Motor neuron (in vitro differentiated cells): Measurements from ENCODE around the gene AURKB. TPM values are rescaled to one million over a fixed set of nuclear protein-coding genes. Genes with fewer than 3 reads are reported as not detected.
"Not testable (repeated sequence)": the region's sequence is repeated elsewhere in the genome, so short reads cannot be mapped to it uniquely, and the experiment has no call there.

ENCODE experiments used
- ATAC-seq, 8 experiments: fragments of 200-7000 bp; cut with Tn5 transposase; replicated peaks in 6 of 8; 2 replicates each; pipeline ENCODE4 v1.8.0; 2021; ENCODE audit warnings: mild to moderate bottlenecking in 8 of 8, moderate library complexity in 8 of 8
- H3K27ac ChIP-seq, 2 donors: fragments of 250-450 bp; sonication (Bioruptor Pico); 2 replicates each; pipeline ENCODE4 v1.9.0; 2021; ENCODE audit warnings: antibody characterized with exemption in 2 of 2, mild to moderate bottlenecking in 2 of 2, moderate library complexity in 1 of 2
- H3K4me1 ChIP-seq, 2 donors: fragments of 250-450 bp; sonication (Bioruptor Pico); replicated peaks in 1 of 2; 2 replicates each; pipeline ENCODE4 v1.6.1; 2021; ENCODE audit warnings: antibody characterized with exemption in 2 of 2, mild to moderate bottlenecking in 2 of 2, moderate library complexity in 1 of 2
- H3K4me3 ChIP-seq, 5 donors: fragments of 250-450 bp; sonication (Bioruptor Pico); 2 replicates each; pipeline ENCODE4 v1.9.0; 2021; ENCODE audit warnings: antibody characterized with exemption in 5 of 5, mild to moderate bottlenecking in 5 of 5, moderate library complexity in 4 of 5
- WGBS, 10 experiments: fragments of 450-650 bp; shearing (Covaris generic); methylation state at CpG; one replicate each; pipeline ENCODE4 v1.0.0; 2022; 5-methylcytosine and 5-hydroxymethylcytosine counted together
- in situ Hi-C, 9 experiments: fragments of 400-800 bp; cut with MboI; loops; one replicate each; pipeline ENCODE4 v1.15.0; 2021; ENCODE audit warnings: low sequenced_read_pairs in 9 of 9, low pct_unique_long_range_greater_than_20kb in 2 of 9; ENCODE audit not compliant: unreplicated experiment in 9 of 9
- total RNA-seq, 8 experiments: library from RNA; unstranded; fragments of 300-600 nt; gene quantifications; 2 replicates each; pipeline versions ENCODE4 v1.2.3 to v1.2.4, GENCODE V29; 2022

AURKB gene
- total RNA-seq, 8 experiments from 2014 or later, result 0.71 to 70.7 (median 3.0) TPM

DNA sequence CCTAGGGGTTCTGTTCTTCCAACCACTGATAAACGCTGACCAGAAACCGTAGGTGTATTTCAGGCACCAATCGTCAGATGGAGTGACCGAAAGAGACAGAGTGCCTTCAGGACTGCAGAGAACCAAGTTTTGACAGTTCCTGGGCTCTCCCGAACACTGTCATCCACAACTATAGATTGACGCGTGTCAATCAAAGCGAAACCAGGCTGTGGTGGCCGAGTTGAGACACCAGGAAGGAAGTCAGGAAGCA, 11.9 kb upstream of the AURKB start:
- H3K4me3 ChIP-seq, result peak overlapping the region; percentile 48 to 82 (median 63)
- 0 to 5% (median 0%) methylated on average over 1 to 5 of the region's 9 CpGs; no CpG with 5 or more reads in 3 of the 10 experiments for whole genome bisulfite sequencing, 10 experiments
- no peak for ATAC-seq
- in situ Hi-C loops, result no loop called here
- H3K27ac ChIP-seq, result peak overlapping the region; percentile 86 to 97
- H3K4me1 ChIP-seq, result peaks cover 8% of the 10 kb centered on the region in 2 donors

DNA sequence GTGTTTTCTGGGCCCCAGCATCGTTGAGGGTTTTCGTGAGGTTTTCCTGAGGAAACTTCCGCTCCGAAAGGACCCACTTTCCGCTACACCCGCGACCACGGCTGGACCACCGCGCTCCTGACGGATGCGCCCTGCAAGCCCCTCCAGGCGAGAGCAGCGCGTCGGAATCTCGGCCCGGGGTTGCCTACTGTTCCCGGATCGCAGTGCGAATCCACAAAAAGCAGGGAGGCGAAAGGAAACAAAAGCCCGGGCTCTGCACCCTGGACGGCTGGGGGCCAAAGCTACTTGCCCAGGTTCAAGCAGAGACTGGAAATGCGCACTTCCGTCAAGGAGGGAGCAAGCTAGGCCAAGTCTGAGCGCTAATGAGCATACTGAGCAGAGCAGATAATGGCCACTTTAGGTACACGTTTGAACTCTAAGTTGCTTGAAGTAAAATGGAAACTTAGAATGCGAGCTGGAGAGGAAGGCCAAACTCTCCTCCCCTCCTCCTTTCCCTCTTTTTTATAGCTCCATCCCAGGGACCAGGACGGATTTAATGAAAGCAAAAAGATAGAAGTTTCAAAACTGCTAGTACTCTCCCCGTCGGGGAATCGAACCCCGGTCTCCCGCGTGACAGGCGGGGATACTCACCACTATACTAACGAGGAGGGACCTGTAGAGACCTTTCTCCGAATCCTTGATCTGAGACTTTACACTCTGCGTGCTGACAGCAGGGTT, 11.4 kb upstream of the AURKB start:
- H3K27ac ChIP-seq, result peak overlapping the region; percentile 96 to 97
- in situ Hi-C loops, result no loop called here
- 0 to 4% (median 0%) methylated on average over 1 to 26 of the region's 40 CpGs for WGBS, 10 experiments
- peak overlapping the region; percentile 48 to 82 (median 63) for H3K4me3 ChIP-seq
- H3K4me1 ChIP-seq, result peaks cover 5% of the 10 kb centered on the region in 2 donors
- ATAC-seq, result peak; percentile 11 to 61 (median 50)

- in situ Hi-C loops, result no loop called here
- 0 to 11% (median 1%) methylated on average over 3 to 35 of the region's 45 CpGs for WGBS, 10 experiments
Measured at GRCh38 chr17:8220783-8221662, 10.6 kb upstream of the AURKB start.

DNA sequence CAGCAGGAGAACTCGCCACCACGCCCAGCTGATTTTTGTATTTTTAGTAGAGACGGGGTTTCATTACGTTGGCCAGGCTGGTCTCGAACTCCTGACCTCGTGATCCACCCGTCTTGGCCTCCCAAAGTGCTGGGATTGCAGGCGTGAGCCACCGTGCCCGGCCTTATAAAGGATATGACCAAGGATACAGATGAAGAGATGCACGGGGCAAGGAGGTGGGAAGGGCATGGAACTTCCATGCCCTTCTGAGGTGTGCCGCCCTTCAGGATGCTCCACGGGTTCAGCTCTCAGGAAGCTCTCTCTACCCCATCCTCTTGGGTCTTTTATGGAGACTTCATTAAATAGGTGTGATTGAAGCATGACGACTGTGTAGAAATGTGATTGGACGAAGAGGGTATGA, 3.6 kb upstream of the AURKB start:
- 40 to 72% (median 70%) methylated on average over 1 to 3 of the region's 15 CpGs; no CpG with 5 or more reads in 7 of the 10 experiments for WGBS, 10 experiments

More at GRCh38 chr17:8220783-8221662, 10.6 kb upstream of the AURKB start:
- ATAC-seq, result peak; percentile 19 to 64 (median 56)
- peak overlapping the region; percentile 96 to 97 for H3K27ac ChIP-seq
- H3K4me3 ChIP-seq, result peak overlapping the region; percentile 48 to 82 (median 63)
- peaks cover 5% of the 10 kb centered on the region in 2 donors for H3K4me1 ChIP-seq

DNA sequence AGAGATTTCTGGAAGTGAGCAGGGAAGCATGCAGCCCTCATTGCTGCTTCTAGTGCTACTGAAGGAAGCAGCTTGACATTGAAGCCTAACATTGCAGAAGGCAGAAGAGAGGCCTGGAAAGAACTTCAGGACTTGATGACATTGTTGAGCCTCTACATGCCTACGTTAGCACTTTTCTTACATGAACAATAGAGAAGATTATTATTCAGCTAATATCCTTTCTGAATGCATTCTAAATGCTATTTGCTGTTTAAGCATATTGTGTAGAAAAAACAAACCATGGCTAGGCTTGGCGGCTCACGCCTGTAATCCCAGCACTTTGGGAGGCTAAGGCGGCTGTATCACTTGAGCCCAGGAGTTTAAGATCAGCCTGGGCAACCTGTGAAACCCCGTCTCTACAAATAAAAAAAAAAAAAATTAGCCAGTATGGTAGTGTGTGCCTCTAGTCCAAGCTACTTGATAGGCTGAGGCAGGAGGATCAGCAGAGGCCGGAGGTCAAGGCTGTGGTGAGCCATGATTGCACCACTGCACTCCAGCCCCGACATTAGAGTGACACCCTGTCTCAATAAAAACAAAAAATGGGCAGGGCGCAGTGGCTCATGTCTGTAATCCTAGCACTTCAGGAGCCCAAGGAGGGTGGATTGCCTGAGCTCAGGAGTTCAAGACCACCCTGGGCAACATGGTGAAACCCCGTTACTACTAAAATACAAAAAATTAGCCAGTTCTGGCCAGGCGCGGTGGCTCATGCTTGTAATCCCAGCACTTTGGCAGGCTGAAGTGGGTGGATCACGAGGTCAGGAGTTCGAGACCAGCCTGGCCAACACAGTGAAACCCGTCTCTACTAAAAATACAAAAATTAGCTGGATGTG, 2.2 kb upstream of the AURKB start:
- no peak overlapping the region for H3K27ac ChIP-seq
- ATAC-seq, result no peak
- H3K4me3 ChIP-seq, result no peak overlapping the region
- in situ Hi-C loops, result no loop called here
- H3K4me1 ChIP-seq, result no peaks in the 10 kb centered on the region
- WGBS, 10 experiments, result 67 to 95% (median 82%) methylated on average over 1 to 12 of the region's 14 CpGs; no CpG with 5 or more reads in 2 of the 10 experiments

More for the DNA sequence above, 3.6 kb upstream of the AURKB start:
- H3K4me3 ChIP-seq, ATAC-seq, in situ Hi-C loops, H3K27ac ChIP-seq, H3K4me1 ChIP-seq: not testable (repeated sequence)

DNA sequence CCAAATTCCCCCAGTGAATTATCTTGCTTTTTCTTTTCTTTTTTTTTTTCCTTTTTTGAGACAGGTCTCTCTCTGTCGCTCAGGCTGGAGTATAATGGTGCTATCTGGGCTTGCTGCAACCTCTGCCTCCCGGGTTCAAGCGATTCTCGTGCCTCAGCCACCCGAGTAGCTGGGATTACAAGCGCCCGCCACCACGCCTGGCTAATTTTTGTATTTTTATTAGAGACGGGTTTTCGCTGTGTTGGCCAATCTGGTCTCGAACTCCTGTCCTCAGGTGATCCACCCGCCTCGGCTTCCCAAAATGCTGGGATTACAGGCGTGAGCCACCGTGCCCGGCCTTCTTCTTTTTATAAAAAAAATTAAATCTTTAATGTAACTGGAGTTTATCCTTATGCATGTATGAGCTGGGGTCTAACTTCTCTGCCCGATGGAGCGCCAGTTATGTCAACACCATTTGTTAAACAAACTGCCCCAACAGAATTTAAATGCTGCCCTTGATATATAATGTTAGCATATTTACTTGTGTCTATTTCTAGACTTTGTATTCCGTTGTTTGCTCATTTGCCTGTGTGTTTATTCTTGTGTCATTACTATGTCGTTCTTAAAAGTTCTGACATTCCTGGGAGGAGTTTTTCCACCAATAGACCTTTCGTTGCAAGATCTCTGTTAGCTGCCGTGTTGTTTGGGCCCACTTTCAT, 535 bp upstream of the AURKB start:
- WGBS, 10 experiments, result 7 to 69% (median 31%) methylated on average over 3 to 18 of the region's 22 CpGs
- Histone ChIP-seq H3K4me1 (no peaks in the 10 kb centered on the region), H3K27ac (peak overlapping the region in 1 of 2 donors; percentile 8), H3K4me3 (peak overlapping the region; percentile 30 to 51 (median 39))
- in situ Hi-C loops, result no loop called here
- peak; percentile 34 to 63 (median 46) for ATAC-seq

DNA sequence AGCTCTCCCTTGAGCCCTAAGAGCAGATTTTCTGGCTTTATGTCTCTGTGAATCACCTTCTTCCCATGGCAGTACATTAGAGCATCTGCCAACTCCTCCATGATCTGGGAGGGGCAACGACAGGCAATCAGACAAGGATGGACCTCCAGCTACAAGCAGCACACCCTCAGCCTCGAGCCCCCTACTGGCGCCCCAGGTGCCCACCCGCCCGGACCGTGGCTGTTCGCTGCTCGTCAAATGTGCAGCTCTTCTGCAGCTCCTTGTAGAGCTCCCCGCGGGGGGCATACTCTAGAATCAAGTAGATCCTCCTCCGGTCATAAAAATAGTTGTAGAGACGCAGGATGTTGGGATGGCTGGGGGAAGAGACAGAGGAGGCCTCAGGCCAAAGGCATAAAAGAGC, 3.8 kb downstream of the AURKB start:
- Histone ChIP-seq H3K4me1 (no peaks in the 10 kb centered on the region), H3K4me3 (no peak overlapping the region), H3K27ac (no peak overlapping the region)
- 93 to 100% (median 94%) methylated on average over 3 to 8 of the region's 12 CpGs; no CpG with 5 or more reads in 7 of the 10 experiments for WGBS, 10 experiments
- ATAC-seq, result no peak
- in situ Hi-C loops, result no loop called here

GRCh38 chr17:8204761-8205555, 5.4 kb downstream of the AURKB start:
- no peak for ATAC-seq
- in situ Hi-C loops, result no loop called here
- no peak overlapping the region for H3K27ac ChIP-seq
- H3K4me3 ChIP-seq, result no peak overlapping the region
- WGBS, 10 experiments, result 90 to 100% (median 100%) methylated on average over 1 to 3 of the region's 19 CpGs; no CpG with 5 or more reads in 7 of the 10 experiments
- H3K4me1 ChIP-seq, result no peaks in the 10 kb centered on the region

DNA sequence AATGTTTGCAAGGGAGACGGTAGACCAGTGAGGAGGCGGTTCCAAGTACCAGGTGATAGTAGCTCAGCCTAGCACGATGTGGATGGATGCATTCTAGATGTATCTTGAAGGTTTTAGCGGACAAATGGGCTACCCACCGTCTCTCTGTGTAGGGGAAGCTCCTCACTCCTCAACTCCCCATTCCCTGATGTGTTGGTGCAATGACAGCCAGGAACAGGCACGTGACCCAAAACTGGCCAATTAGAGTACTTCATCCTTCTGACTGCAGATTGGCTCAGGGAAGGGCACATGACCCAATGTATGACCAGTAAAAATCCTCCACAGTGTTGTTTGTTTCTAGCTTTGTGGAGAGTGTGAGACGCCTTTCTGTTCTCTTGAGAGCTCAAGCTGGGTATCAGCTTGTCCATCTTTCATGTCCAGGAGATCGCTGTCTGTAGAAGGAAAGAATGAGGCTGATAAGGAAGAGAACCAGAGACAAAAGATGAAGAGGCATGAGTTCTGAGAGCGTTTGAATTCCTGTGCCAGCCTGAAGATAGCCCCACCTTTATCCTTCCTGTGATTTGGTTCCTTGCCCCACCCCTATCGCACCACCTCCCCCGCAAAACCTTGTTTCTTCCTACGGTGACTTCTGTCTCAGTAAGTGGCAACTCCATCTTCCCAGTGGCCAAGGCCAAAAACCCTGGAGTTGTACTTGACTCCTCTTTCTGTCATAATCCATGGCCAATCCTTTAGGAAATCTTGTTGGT, 18.1 kb downstream of the AURKB start:
- peak in 6 of 8 experiments; percentile 16 to 66 (median 60) for ATAC-seq
- Histone ChIP-seq H3K4me3 (peak overlapping the region; percentile 29 to 40 (median 38)), H3K27ac (peak overlapping the region; percentile 74 to 85), H3K4me1 (peaks cover 7 to 16% of the 10 kb centered on the region in 2 donors)
- in situ Hi-C loops, result no loop called here
- 0 to 50% (median 8%) methylated on average over 1 to 8 of the region's 12 CpGs for WGBS, 10 experiments

GRCh38 chr17:8190506-8190905, 19.9 kb downstream of the AURKB start:
- in situ Hi-C loops, result no loop called here
- peaks cover 7 to 16% of the 10 kb centered on the region in 2 donors for H3K4me1 ChIP-seq
- no peak for ATAC-seq
- peak overlapping the region; percentile 1 to 45 for H3K27ac ChIP-seq
- H3K4me3 ChIP-seq, result peak overlapping the region; percentile 78 to 99 (median 85)
- WGBS, 10 experiments, result 6 to 90% (median 40%) methylated on average over 2 to 6 of the region's 6 CpGs; no CpG with 5 or more reads in 2 of the 10 experiments
